WERI-Rb-1 (cell line): Measurements from ENCODE around the gene AFF1.
A peak's percentile ranks its signal among the peaks of the same experiment; 100 is the strongest.

Experiments used
- DNase-seq: peaks from one replicate; pipeline ENCODE4 v3.0.0-alpha.2; 2020
- H3K27ac ChIP-seq: fragments of 250-450 bp; sonication (Bioruptor Pico); 2 replicates; pipeline ENCODE4 v1.5.1; 2020; ENCODE audit warnings: mild to moderate bottlenecking, moderate library complexity
- H3K27me3 ChIP-seq: fragments of 250-450 bp; sonication (Bioruptor Pico); 2 replicates; pipeline ENCODE4 v1.5.1; 2021; ENCODE audit warnings: mild to moderate bottlenecking, low read depth, moderate library complexity; ENCODE audit not compliant: insufficient read depth, severe bottlenecking
- H3K36me3 ChIP-seq: fragments of 250-450 bp; sonication (Bioruptor Pico); 2 replicates; pipeline ENCODE4 v1.5.1; 2020; ENCODE audit warnings: mild to moderate bottlenecking, moderate library complexity
- H3K4me3 ChIP-seq: 2 replicates; pipeline ENCODE4 v1.5.1; 2011; ENCODE audit warnings: low read depth, mild to moderate bottlenecking, control low read depth, low read length
- H3K9me3 ChIP-seq: fragments of 250-450 bp; sonication (Bioruptor Pico); 2 replicates; pipeline ENCODE4 v1.5.1; 2021; ENCODE audit warnings: mild to moderate bottlenecking, moderate library complexity; ENCODE audit not compliant: severe bottlenecking
- CTCF ChIP-seq: IDR thresholded peaks from 2 replicates; pipeline ENCODE4 v1.5.1; 2011; ENCODE audit warnings: low read depth, mild to moderate bottlenecking, control low read depth, inconsistent platforms, low read length

Gene AFF1

GRCh38 chr4:87128006-87128705, 193.3 kb downstream of the AFF1 start:
- Histone ChIP-seq H3K27ac (no peak overlapping the region), H3K36me3 (peaks cover 97% of the 10 kb centered on the region), H3K9me3 (no peaks in the 10 kb centered on the region), H3K4me3 (no peak overlapping the region), H3K27me3 (no peaks in the 10 kb centered on the region)
- DNase-seq: no peak
- no peak for TF ChIP-seq CTCF

GRCh38 chr4:87129681-87130080, 194.9 kb downstream of the AFF1 start:
- TF ChIP-seq CTCF: no peak
- no peak for DNase-seq
- H3K36me3 ChIP-seq: peaks cover 99% of the 10 kb centered on the region
- no peak overlapping the region for H3K4me3 ChIP-seq
- H3K9me3 ChIP-seq: no peaks in the 10 kb centered on the region
- H3K27me3 ChIP-seq: no peaks in the 10 kb centered on the region
- H3K27ac ChIP-seq: peak overlapping the region; percentile 80

DNA sequence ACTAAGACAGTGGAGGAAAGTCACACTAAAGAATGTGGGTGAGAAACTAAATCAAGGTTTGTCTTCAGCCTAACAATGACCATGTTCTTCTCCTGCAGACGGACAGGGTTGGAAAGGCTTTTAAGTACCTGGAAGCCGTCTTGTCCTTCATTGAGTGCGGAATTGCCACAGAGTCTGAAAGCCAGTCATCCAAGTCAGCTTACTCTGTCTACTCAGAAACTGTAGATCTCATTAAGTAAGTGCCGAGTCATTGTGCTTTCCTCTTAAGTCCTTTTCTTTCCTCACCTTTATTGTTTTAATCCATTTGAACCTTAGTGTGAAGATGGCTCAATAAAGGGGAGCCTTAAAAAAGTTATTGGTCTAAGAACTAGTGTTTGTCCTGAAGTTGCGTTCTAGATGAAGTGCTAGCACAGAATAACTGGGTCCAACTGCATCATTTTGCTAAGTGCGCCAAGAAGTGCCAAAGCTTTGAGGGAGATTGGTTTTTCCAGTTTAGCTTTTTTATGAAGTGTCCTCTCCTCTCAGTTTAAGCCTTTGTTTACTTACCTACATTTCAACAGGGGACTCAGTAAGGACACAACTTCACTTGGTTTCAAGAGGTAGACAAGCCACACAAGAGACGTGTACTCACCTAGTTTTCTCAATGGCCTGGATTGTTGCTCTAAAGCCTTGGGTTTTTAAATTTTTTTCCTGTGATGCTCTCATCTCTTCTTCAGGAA, 196.3 kb downstream of the AFF1 start:
- TF ChIP-seq CTCF: no peak
- H3K27me3 ChIP-seq: no peaks in the 10 kb centered on the region
- no peaks in the 10 kb centered on the region for H3K9me3 ChIP-seq
- H3K36me3 ChIP-seq: peaks cover 94% of the 10 kb centered on the region
- H3K4me3 ChIP-seq: no peak overlapping the region
- peak; percentile 48 for DNase-seq
- peak overlapping the region; percentile 80 for H3K27ac ChIP-seq

DNA sequence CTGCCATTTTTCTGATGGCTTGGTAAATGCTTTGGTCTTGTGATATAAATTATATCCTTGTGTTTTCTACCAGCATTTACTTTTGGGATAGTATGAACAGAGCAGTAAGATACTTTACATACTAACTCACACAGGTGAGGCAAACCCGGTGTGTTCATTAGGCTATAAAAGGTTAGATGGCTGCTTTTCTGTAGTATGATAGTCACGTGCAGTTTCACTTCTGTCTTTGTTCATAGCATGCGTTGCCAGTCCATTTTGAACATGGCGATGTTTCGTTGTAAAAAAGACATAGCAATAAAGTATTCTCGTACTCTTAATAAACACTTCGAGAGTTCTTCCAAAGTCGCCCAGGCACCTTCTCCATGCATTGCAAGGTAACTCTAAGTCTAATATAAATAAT, 197.2 kb downstream of the AFF1 start:
- Histone ChIP-seq H3K36me3 (peaks cover 92% of the 10 kb centered on the region), H3K27ac (no peak overlapping the region), H3K27me3 (no peaks in the 10 kb centered on the region), H3K4me3 (no peak overlapping the region), H3K9me3 (no peaks in the 10 kb centered on the region)
- DNase-seq: no peak
- TF ChIP-seq CTCF: no peak

DNA sequence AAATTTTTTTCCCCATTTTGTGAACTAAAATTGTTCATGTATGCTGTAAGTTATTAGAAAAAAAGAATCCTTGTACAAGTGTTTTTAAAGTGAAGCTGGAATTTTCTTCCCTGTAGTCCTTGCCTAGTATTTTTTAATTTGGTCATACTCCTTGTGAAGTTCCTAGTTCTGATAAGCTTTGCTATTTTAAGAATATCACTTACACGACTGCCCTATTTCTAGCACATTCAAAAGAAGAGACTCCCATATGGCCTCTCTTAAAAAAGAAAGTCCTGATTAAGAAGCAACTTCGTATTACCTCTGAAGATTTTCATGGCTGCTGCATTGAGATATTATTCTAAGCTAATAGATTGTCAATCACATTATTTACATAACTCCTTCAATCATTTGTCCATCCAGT, 198.4 kb downstream of the AFF1 start:
- Histone ChIP-seq H3K27me3 (no peaks in the 10 kb centered on the region), H3K9me3 (no peaks in the 10 kb centered on the region), H3K36me3 (peaks cover 89% of the 10 kb centered on the region), H3K27ac (no peak overlapping the region), H3K4me3 (no peak overlapping the region)
- TF ChIP-seq CTCF: no peak
- no peak for DNase-seq
